Adrenal gland (tissue), 12 donors: ENCODE measurements around the gene AGAP3. TPM values are rescaled to one million over a fixed set of nuclear protein-coding genes. Genes with fewer than 3 reads are reported as not detected.

ENCODE experiments used
- DNase-seq, 7 donors: peaks; one replicate each; pipeline ENCODE4 v3.0.0-alpha.2; 2019 to 2020
- H3K27ac ChIP-seq, 5 donors: fragments of 200-600 bp; sonication (generic) in 4 of 5; 1 replicate in 3 of 5; 2 replicates in 2 of 5; pipeline versions ENCODE4 v1.5.1 to v1.8.0; 2016 to 2020; ENCODE audit warnings: mild to moderate bottlenecking in 1 of 5
- H3K27me3 ChIP-seq: fragments of 200-600 bp; 2 replicates; pipeline ENCODE4 v1.8.0; 2021
- H3K36me3 ChIP-seq, 2 donors: fragments of 200-600 bp; replicated peaks in 1 of 2; 1 replicate in 1 of 2; 2 replicates in 1 of 2; pipeline versions ENCODE4 v1.5.1 to v1.8.0; 2018 to 2022
- H3K4me1 ChIP-seq, 2 donors: fragments of 200-600 bp; replicated peaks in 1 of 2; 1 replicate in 1 of 2; 2 replicates in 1 of 2; pipeline versions ENCODE4 v1.5.1 to v1.8.0; 2018 to 2021
- H3K4me3 ChIP-seq, 4 donors: fragments of 200-600 bp; sonication (generic) in 3 of 4; one replicate each; pipeline ENCODE4 v1.5.1; 2016 to 2018
- H3K9me3 ChIP-seq, 3 donors: fragments of 200-600 bp; sonication (generic) in 1 of 3; replicated peaks in 1 of 3; 1 replicate in 2 of 3; 2 replicates in 1 of 3; pipeline versions ENCODE4 v1.5.1 to v1.8.0; 2016 to 2021
- POLR2A ChIP-seq, 2 donors: fragments of 450-650 bp; IDR thresholded peaks; one replicate each; pipeline ENCODE4 v1.6.1; 2017; ENCODE audit warnings: antibody characterized with exemption in 2 of 2, mild to moderate bottlenecking in 2 of 2, moderate library complexity in 1 of 2
- WGBS, 4 donors: extraction: QIAGEN DNeasy Blood & Tissue Kit in 2 of 4; methylation state at CpG; one replicate each; pipeline versions ENCODE4 v1.1.5 to v1.1.7; 2013 to 2017; 5-methylcytosine and 5-hydroxymethylcytosine counted together
- intact Hi-C, 2 donors: fragments of 100-400 bp; cut with DNase I; formaldehyde crosslinking; loops; one replicate each; pipeline versions ENCODE4 v1.14.1 to v1.15.0; 2022 to 2023
- polyA plus RNA-seq, 3 donors: library from polyadenylated mRNA; stranded (reverse); fragments of 200-250 nt in 2 of 3; fragments of 350-450 nt in 1 of 3; fragmentation: Illumina TruSeq in 1 of 3; extraction: RNeasy Lipid Tissue Mini Kit (QIAGEN cat#74804) in 1 of 3; gene quantifications; one replicate each; pipeline ENCODE4 v1.2.3, GENCODE V29; 2013 to 2014
- total RNA-seq, 9 donors: library from RNA; depleted of rRNA in 4 of 9; stranded (reverse); fragments of >200 nt in 4 of 9; fragments of 120-200 nt in 1 of 9; fragmentation: NEBNext Ultra II Directional in 1 of 9; extraction: Animal tissue kit (Norgen Biotek cat#: 25700) in 1 of 9; gene quantifications; one replicate each; pipeline versions ENCODE4 v1.1.0 to v1.2.4, GENCODE V29; 2013 to 2023
- TF ChIP-seq, protein P1 (sequence below), 6 experiments: fragments of 450-650 bp in 4 of 6; fragments of 200-600 bp in 2 of 6; sonication (generic) in 1 of 6; IDR thresholded peaks; 1 replicate in 5 of 6; 2 replicates in 1 of 6; pipeline versions ENCODE4 v1.5.1 to v1.8.0; 2016 to 2021; ENCODE audit warnings: antibody characterized with exemption in 6 of 6, mild to moderate bottlenecking in 2 of 6, moderate library complexity in 1 of 6
- donor health status: healthy with polysubstance abuse.
- donor health status: Bipolar disorder and iron deficiency.
- donor health status: DM: yes; HTN: yes; CAD: no.
- donor health status: DM: no; HTN: no; CAD: no.
- donor health status: DM: no; HTN: no; CAD: no.
- donor health status: DM: yes; HTN: yes; CAD: no.

The AGAP3 gene
- total and polyA plus RNA-seq, 12 donors, result 17.2 to 236 (median 50.9) TPM

DNA sequence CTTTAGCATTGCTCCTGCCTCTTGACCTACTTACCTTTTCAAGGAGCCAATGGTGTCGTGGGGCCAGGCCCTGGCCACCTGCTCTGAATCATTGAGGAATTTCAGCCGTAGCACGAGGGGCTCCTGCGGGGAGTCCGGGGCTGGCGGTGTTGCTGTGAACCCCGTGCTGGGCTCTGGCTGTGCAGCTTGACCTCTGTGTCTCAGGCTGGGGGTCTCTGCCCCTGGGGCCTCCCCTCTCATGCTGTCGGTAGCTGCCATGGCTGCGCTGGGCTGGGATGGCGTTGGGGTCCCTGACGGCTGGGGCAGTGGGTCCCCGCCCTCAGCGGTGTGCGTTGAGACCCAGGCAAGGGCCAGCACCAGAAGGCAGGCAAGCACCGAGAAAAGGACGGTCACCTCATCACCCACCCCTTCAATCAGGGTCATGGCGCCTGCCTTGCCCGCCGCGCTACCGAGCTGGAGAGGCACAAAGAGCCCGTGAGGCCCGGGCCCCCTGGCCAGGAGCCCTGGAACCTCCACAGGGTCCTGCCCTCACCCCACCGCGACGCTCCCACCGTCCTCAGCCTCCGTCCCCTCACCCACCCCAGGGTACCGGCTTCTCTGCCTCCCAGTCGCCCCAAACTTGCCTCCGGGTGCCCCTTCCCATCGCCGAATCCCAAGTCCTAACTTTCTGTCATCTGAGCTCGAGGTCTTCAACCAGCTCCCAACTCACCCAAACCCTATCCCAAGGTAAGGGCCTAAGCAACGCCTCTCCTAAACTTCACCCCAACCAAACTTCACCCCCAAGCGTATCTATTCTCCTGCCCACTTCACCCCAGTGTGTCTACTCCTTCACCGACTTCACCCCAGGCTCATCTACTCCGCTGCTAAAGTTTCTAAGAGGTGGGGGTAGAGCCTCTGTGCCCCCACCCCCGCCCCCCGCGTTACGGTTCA is 3.9 kb upstream of the AGAP3 start:
- TF ChIP-seq, protein P1, sequence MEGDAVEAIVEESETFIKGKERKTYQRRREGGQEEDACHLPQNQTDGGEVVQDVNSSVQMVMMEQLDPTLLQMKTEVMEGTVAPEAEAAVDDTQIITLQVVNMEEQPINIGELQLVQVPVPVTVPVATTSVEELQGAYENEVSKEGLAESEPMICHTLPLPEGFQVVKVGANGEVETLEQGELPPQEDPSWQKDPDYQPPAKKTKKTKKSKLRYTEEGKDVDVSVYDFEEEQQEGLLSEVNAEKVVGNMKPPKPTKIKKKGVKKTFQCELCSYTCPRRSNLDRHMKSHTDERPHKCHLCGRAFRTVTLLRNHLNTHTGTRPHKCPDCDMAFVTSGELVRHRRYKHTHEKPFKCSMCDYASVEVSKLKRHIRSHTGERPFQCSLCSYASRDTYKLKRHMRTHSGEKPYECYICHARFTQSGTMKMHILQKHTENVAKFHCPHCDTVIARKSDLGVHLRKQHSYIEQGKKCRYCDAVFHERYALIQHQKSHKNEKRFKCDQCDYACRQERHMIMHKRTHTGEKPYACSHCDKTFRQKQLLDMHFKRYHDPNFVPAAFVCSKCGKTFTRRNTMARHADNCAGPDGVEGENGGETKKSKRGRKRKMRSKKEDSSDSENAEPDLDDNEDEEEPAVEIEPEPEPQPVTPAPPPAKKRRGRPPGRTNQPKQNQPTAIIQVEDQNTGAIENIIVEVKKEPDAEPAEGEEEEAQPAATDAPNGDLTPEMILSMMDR (IDR thresholded peaks at IDR 0.05), result no peak
- no peak for TF ChIP-seq POLR2A (IDR thresholded peaks at IDR 0.05)
- Histone ChIP-seq H3K36me3 (no peaks in the 10 kb centered on the region), H3K9me3 (no peaks in the 10 kb centered on the region), H3K27ac (peak overlapping the region; percentile 69 to 96 (median 90)), H3K4me1 (peaks cover 41 to 63% of the 10 kb centered on the region in 2 donors), H3K4me3 (peak overlapping the region; percentile 33 to 97 (median 59)), H3K27me3 (no peaks in the 10 kb centered on the region)
- WGBS, 4 donors, result 52 to 57% (median 53%) methylated on average over 31 to 42 of the region's 42 CpGs
- intact Hi-C loops, result no loop called here
- DNase-seq, result peak in 2 of 7 donors; percentile 36 to 43

DNA sequence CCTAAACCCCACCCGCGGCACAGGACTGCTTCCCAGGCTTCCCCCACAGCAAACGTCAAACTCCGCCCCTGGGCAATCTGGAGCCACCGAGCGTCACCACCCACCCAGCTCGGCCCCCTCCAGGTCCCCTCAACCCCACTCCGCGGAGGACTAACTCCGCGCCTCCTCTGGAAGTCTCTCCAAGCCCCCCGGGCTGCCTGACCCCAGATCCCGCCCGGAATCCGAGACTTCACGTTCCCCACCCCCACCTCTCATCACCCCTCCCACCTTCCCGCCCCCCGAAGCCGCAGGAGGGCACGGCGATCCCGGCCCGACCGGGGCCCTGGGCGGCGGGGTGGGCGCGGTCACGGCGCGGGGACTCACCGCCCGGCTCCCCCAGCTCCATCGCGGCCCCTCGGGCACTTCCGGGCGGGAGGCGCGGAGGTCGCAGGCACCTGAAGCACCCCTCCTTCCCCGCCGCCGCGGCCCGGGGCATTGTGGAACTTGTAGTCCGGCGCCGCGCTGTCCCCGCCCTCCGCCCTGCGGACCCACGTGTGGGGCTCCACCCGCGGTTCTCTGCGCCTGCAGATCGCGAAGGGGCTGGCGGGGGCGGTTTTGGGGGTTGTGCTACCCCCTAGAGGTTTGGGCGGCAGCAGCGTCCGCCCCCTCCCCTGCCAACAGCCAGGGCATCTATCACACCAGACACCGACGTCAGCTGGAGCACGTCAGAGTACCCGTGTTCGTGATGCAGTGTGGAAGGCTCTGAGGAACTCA is 3.0 kb upstream of the AGAP3 start, which contains the start of gene TMUB1:
TSS of gene TMUB1 (minus strand) at position 423 of the 753 bp plus-strand sequence. CDS start 930 bp downstream, outside the sequence.
- TF ChIP-seq POLR2A (IDR thresholded peaks at IDR 0.05), result peak; percentile 4 to 16
- TF ChIP-seq, protein P1 (IDR thresholded peaks at IDR 0.05), result no peak
- Histone ChIP-seq H3K27ac (peak within 1 kb of the TSS in 4 of 5 donors; percentile 74 to 96 (median 90)), H3K27me3 (no peaks in the 10 kb centered on the region), H3K9me3 (no peaks in the 10 kb centered on the region), H3K36me3 (no peaks in the 10 kb centered on the region), H3K4me3 (peak within 1 kb of the TSS; percentile 33 to 97 (median 59)), H3K4me1 (peaks cover 48 to 63% of the 10 kb centered on the region in 2 donors)
- intact Hi-C loops, result no loop called here
- peak; percentile 70 to 88 (median 80) for DNase-seq
- 0 to 1% (median 0%) methylated on average over 12 to 69 of the region's 69 CpGs for WGBS, 4 donors

DNA sequence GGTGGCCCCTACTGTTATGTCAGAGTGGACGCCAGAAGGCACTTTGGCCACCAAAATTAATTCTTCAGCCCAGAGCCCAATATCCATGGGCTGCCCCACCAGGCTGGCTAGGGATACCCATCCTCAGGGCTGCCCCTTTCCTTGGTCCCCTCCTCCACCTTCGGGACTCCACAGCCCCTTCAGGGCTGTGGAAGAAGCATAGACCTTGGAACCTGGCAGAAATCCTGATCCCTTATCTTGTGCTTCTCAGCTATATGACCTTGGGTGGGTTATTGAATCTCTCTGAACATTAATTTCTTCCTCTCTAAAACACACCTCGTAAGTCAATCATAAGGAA is 2.5 kb upstream of the AGAP3 start:
- DNase-seq, result no peak
- 12 to 28% (median 16%) methylated on average over 2 to 3 of the region's 3 CpGs for WGBS, 4 donors
- peak overlapping the region in 2 of 4 donors; percentile 62 to 97 for H3K4me3 ChIP-seq
- intact Hi-C loops, result no loop called here
- peak overlapping the region in 2 of 5 donors; percentile 90 to 96 for H3K27ac ChIP-seq
- H3K36me3 ChIP-seq, result no peaks in the 10 kb centered on the region
- H3K4me1 ChIP-seq, result peaks cover 52 to 63% of the 10 kb centered on the region in 2 donors
- TF ChIP-seq, protein P1 (IDR thresholded peaks at IDR 0.05), result no peak
- no peak for TF ChIP-seq POLR2A (IDR thresholded peaks at IDR 0.05)
- no peaks in the 10 kb centered on the region for H3K27me3 ChIP-seq
- no peaks in the 10 kb centered on the region for H3K9me3 ChIP-seq

DNA sequence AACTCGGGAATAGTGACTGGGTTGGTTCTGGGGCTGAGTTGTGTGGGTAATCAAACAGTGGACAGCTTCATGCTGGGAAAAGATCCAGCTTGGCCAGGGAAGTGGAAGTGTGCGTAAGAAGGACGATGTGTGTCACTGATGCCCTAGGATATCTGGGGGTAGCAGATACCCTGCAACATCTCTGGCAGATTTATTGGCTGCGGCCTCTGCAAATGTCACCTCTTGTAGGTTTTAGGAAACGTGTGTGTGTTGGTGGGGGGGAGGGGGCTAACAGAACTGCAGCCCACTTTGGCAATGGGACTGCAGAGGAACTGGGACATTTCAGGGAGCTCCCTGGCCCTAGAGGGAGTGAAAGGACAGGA is 965 bp upstream of the AGAP3 start:
- no peak for TF ChIP-seq POLR2A (IDR thresholded peaks at IDR 0.05)
- TF ChIP-seq, protein P1 (IDR thresholded peaks at IDR 0.05), result no peak
- DNase-seq, result peak in 4 of 7 donors; percentile 46 to 77 (median 60)
- H3K4me3 ChIP-seq, result no peak overlapping the region

More for the DNA sequence above, 965 bp upstream of the AGAP3 start:
- WGBS, 4 donors, result 17 to 25% (median 20%) methylated on average over 5 of the region's 5 CpGs
- intact Hi-C loops, result no loop called here
- Histone ChIP-seq H3K36me3 (no peaks in the 10 kb centered on the region), H3K27me3 (no peaks in the 10 kb centered on the region), H3K9me3 (no peaks in the 10 kb centered on the region), H3K4me1 (peaks cover 47 to 67% of the 10 kb centered on the region in 2 donors), H3K27ac (peak overlapping the region; percentile 70 to 95 (median 79))
